Measurements from ENCODE around the gene TDRD1. TPM values are rescaled to one million over a fixed set of nuclear protein-coding genes. Genes with fewer than 3 reads are reported as not detected.

The TDRD1 gene
- total RNA-seq, 3 donors from 2014 or later (not counting 1 experiment from before 2014, with no cell fraction given) = 0.08 to 0.33 (median 0.09) TPM

DNA sequence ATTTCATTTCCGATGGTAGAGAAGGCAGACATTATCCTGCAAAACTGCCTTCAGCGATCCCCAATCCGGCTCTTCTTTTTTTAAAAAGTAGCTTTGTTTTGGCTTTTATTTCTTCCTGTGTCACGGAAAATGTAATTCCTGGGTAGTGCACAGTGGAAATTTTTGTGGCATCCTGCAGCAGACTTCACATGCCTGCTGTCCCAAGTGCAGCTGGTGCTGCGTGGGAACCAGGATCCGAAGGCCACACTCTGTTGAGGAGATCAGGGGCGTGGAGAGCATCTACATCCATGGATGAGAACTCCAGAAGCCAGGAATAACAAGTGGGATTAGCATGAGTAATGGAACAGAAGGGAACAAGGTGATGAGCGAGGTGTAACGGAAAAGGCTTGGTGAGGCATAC, 64.5 kb downstream of the TDRD1 start:
- H3K4me1 ChIP-seq (ENCODE audit: control insufficient read depth, insufficient read depth, low read length) = peaks cover 3% of the 10 kb centered on the region
- H3K4me3 Mint-ChIP-seq = no peak overlapping the region
- 78% methylated on average over 9 of the region's 9 CpGs for WGBS (ENCODE audit: insufficient coverage)
- H3K36me3 ChIP-seq (ENCODE audit: control insufficient read depth, insufficient read depth, low read length) = no peaks in the 10 kb centered on the region
- peaks cover 34 to 56% of the 10 kb centered on the region in 2 donors for H3K27me3 Mint-ChIP-seq (ENCODE audit: low read depth in 2 of 2)
- no peaks in the 10 kb centered on the region for H3K36me3 Mint-ChIP-seq
- no peaks in the 10 kb centered on the region for H3K4me1 Mint-ChIP-seq
- intact Hi-C loops (cut with micrococcal nuclease) = no loop called here
- ATAC-seq (no peak), DNase-seq (no peak)
- no peaks in the 10 kb centered on the region for H3K9me3 ChIP-seq (ENCODE audit: control insufficient read depth, insufficient read depth, low read length)
- TF ChIP-seq, protein P1, sequence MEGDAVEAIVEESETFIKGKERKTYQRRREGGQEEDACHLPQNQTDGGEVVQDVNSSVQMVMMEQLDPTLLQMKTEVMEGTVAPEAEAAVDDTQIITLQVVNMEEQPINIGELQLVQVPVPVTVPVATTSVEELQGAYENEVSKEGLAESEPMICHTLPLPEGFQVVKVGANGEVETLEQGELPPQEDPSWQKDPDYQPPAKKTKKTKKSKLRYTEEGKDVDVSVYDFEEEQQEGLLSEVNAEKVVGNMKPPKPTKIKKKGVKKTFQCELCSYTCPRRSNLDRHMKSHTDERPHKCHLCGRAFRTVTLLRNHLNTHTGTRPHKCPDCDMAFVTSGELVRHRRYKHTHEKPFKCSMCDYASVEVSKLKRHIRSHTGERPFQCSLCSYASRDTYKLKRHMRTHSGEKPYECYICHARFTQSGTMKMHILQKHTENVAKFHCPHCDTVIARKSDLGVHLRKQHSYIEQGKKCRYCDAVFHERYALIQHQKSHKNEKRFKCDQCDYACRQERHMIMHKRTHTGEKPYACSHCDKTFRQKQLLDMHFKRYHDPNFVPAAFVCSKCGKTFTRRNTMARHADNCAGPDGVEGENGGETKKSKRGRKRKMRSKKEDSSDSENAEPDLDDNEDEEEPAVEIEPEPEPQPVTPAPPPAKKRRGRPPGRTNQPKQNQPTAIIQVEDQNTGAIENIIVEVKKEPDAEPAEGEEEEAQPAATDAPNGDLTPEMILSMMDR (IDR thresholded peaks at IDR 0.05) = no peak
- no peaks in the 10 kb centered on the region for H3K9me3 Mint-ChIP-seq
- no peak overlapping the region for H3K4me3 ChIP-seq (ENCODE audit: low read length)
- no peak overlapping the region for H3K27ac ChIP-seq (ENCODE audit: low read length)
- H3K27me3 ChIP-seq (ENCODE audit: control insufficient read depth, insufficient read depth, low read length) = peaks cover 2% of the 10 kb centered on the region
- no peak overlapping the region for H3K27ac Mint-ChIP-seq

DNA sequence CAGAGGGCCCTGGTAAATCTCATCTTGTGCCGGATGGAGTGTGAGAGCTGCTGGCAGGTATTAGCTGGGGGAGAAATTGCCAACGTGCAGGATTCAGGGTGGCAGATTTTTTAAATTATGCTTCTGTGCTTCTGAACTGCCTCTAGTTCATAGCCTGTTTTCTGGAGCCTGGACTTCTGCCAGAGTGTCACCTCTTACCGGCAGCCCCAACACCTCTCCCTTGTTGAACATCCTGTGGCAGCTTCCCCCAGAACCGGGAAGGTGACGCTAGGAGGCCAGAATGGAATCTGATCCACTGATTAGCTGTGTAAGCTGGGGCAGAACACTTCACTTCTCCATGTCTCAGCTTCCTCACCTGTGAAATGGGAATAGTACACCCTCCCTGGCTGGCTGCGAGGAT, 65.0 kb downstream of the TDRD1 start:
- no peaks in the 10 kb centered on the region for H3K9me3 ChIP-seq (ENCODE audit: control insufficient read depth, insufficient read depth, low read length)
- TF ChIP-seq, protein P1 (IDR thresholded peaks at IDR 0.05) = no peak
- no peak overlapping the region for H3K4me3 Mint-ChIP-seq
- H3K27ac Mint-ChIP-seq = no peak overlapping the region
- 61% methylated on average over 6 of the region's 6 CpGs for WGBS (ENCODE audit: insufficient coverage)
- no peaks in the 10 kb centered on the region for H3K9me3 Mint-ChIP-seq
- no peak overlapping the region for H3K27ac ChIP-seq (ENCODE audit: low read length)
- peaks cover 1% of the 10 kb centered on the region for H3K27me3 ChIP-seq (ENCODE audit: control insufficient read depth, insufficient read depth, low read length)
- peaks cover 32 to 51% of the 10 kb centered on the region in 2 donors for H3K27me3 Mint-ChIP-seq (ENCODE audit: low read depth in 2 of 2)
- no peaks in the 10 kb centered on the region for H3K4me1 Mint-ChIP-seq
- intact Hi-C loops (cut with micrococcal nuclease) = no loop called here
- no peak overlapping the region for H3K4me3 ChIP-seq (ENCODE audit: low read length)
- H3K36me3 Mint-ChIP-seq = no peaks in the 10 kb centered on the region
- ATAC-seq (no peak), DNase-seq (no peak)
- peaks cover 2% of the 10 kb centered on the region for H3K4me1 ChIP-seq (ENCODE audit: control insufficient read depth, insufficient read depth, low read length)
- no peaks in the 10 kb centered on the region for H3K36me3 ChIP-seq (ENCODE audit: control insufficient read depth, insufficient read depth, low read length)

DNA sequence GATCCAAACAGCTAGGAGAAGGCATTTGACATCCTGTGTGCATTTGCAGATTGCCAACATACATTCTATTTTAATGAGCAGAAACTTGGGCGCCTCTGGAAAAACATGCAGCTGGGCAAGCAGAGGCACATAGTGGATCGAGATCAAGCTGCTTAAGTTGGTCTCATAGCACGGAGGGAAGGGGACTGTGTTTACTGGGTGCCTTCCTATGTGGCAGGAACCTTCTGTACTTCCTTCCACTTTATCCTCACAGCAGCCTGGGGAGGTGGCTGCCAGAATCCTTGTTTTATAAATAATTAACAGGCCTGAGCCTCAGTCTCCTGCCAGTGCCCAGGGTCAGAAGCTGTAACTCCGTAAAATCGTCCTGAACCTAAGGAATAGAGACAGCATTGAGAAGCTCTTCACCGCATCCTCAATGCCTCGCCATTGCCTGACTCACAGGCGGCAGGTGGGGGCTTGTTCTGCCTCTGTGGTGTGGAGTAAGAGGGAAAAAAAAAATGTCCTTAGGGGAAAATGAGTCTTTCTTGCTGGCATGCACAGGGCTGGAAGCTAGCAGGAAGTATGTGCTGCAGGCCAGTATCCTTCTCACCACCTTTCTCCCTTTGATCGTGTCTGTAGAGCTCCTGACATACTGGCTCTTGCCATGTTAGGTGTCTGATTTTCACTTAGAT, 66.1 kb downstream of the TDRD1 start:
- H3K36me3 ChIP-seq (ENCODE audit: control insufficient read depth, insufficient read depth, low read length) = no peaks in the 10 kb centered on the region
- no peak for DNase-seq
- H3K4me1 ChIP-seq (ENCODE audit: control insufficient read depth, insufficient read depth, low read length) = no peaks in the 10 kb centered on the region
- no peaks in the 10 kb centered on the region for H3K9me3 ChIP-seq (ENCODE audit: control insufficient read depth, insufficient read depth, low read length)
- ATAC-seq = no peak
- H3K4me3 ChIP-seq (ENCODE audit: low read length) = no peak overlapping the region
- no peak overlapping the region for H3K27ac ChIP-seq (ENCODE audit: low read length)
- peaks cover 33 to 48% of the 10 kb centered on the region in 2 donors for H3K27me3 Mint-ChIP-seq (ENCODE audit: low read depth in 2 of 2)
- TF ChIP-seq, protein P1 (IDR thresholded peaks at IDR 0.05) = no peak
- no peak overlapping the region for H3K4me3 Mint-ChIP-seq
- 59% methylated on average over 9 of the region's 9 CpGs for WGBS (ENCODE audit: insufficient coverage)
- no peaks in the 10 kb centered on the region for H3K36me3 Mint-ChIP-seq
- H3K9me3 Mint-ChIP-seq = no peaks in the 10 kb centered on the region
- intact Hi-C loops (cut with micrococcal nuclease) = no loop called here
- no peaks in the 10 kb centered on the region for H3K27me3 ChIP-seq (ENCODE audit: control insufficient read depth, insufficient read depth, low read length)
- no peaks in the 10 kb centered on the region for H3K4me1 Mint-ChIP-seq
- no peak overlapping the region for H3K27ac Mint-ChIP-seq
